ENCODE measurements around the gene SUSD4. TPM values are rescaled to one million over a fixed set of nuclear protein-coding genes. Genes with fewer than 3 reads are reported as not detected.

SUSD4 gene
- total and polyA plus RNA-seq, 2 of the 8 experiments (the other 6 are each of a cell fraction or from before 2014, with no cell fraction given): 3.9 to 5.2 TPM

DNA sequence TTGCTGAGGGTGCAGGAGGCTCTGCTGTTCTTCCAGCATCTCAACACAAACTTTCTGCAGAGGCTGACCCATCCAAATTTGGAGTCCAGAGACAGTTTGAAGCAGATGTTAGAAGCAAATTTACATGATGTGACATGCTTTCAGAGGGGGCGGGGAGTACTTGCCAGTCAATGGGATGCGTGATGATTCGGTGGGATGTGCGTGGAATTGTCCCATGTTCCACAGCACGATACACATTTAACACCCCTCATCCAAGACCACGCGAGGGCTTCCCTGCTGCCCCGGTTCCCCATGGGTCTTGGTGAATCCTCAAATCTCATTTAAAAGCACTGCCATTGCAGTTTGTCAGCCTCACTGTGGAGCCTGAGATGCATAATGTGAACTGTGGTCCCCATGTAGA, 142.3 kb downstream of the SUSD4 start:
- H3K4me2 ChIP-seq (ENCODE audit: insufficient read depth in 1 of 2, low read depth in 2 of 2, low read length in 2 of 2): no peak overlapping the region
- no peak overlapping the region for H2AK5ac ChIP-seq (ENCODE audit: low read depth, low read length)
- H2BK120ac ChIP-seq (replicated peaks; ENCODE audit: low read depth, low read length): no peak overlapping the region
- no peak overlapping the region for H3K4ac ChIP-seq (replicated peaks; ENCODE audit: insufficient read length, low read depth, low read length)
- no peak overlapping the region for H4K91ac ChIP-seq (replicated peaks; ENCODE audit: insufficient read length, low read length)
- H2BK15ac ChIP-seq (ENCODE audit: low read length): no peak overlapping the region
- H4K8ac ChIP-seq (ENCODE audit: extremely low read depth, insufficient read depth, low read length): no peak overlapping the region
- no peaks in the 10 kb centered on the region for H3K79me1 ChIP-seq (ENCODE audit: low read depth, low read length)
- TF ChIP-seq GABPA (IDR thresholded peaks at IDR 0.05; ENCODE audit: borderline replicate concordance, insufficient read depth, low read length) (no peak), ZNF274 (IDR thresholded peaks at IDR 0.05; ENCODE audit: borderline replicate concordance, extremely low read depth, low read length) (no peak), BACH1 (IDR thresholded peaks at IDR 0.05; ENCODE audit: low read length) (no peak)
- TF ChIP-seq, protein P1, sequence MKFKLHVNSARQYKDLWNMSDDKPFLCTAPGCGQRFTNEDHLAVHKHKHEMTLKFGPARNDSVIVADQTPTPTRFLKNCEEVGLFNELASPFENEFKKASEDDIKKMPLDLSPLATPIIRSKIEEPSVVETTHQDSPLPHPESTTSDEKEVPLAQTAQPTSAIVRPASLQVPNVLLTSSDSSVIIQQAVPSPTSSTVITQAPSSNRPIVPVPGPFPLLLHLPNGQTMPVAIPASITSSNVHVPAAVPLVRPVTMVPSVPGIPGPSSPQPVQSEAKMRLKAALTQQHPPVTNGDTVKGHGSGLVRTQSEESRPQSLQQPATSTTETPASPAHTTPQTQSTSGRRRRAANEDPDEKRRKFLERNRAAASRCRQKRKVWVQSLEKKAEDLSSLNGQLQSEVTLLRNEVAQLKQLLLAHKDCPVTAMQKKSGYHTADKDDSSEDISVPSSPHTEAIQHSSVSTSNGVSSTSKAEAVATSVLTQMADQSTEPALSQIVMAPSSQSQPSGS (IDR thresholded peaks at IDR 0.05; ENCODE audit: low read length): no peak
- peaks cover 12 to 13% of the 10 kb centered on the region in 2 experiments; a peak in 2 of 4 replicates for H3K9me3 ChIP-seq (ENCODE audit: insufficient read depth in 2 of 2, low read depth in 1 of 2, low read length in 1 of 2)
- ChIA-PET POLR2A (ENCODE audit: partially characterized antibody) (no interaction called here), CTCF (ENCODE audit: partially characterized antibody) (no interaction called here)
- no peaks in the 10 kb centered on the region for H3K4me1 ChIP-seq (replicated peaks in 1 of 4; ENCODE audit: control insufficient read depth in 3 of 4, insufficient read depth in 4 of 4, low read length in 3 of 4)
- no peak overlapping the region for H3K56ac ChIP-seq (replicated peaks; ENCODE audit: insufficient read length, low read depth, low read length)
- H3K79me2 ChIP-seq (ENCODE audit: control insufficient read depth in 1 of 2, insufficient read depth in 2 of 2, low read length in 2 of 2): no peaks in the 10 kb centered on the region
- no peak overlapping the region for H2BK20ac ChIP-seq (ENCODE audit: low read length)
- H2BK12ac ChIP-seq (ENCODE audit: low read depth, low read length): no peak overlapping the region
- H3K27me3 ChIP-seq (replicated peaks in 1 of 4; ENCODE audit: control insufficient read depth in 3 of 4, extremely low read depth in 1 of 4, insufficient read depth in 3 of 4, low read length in 3 of 4): no peaks in the 10 kb centered on the region
- WGBS, 2 experiments (ENCODE audit: extremely low coverage in 1 of 2, insufficient coverage in 1 of 2, insufficient read length in 1 of 2, insufficient replicate concordance in 2 of 2, low coverage in 1 of 2, low lambda C conversion rate in 2 of 2, missing lambda C conversion rate in 1 of 2): 89% methylated on average over 8 of the region's 8 CpGs; no CpG with 5 or more reads in 1 of the 2 experiments
- H3K23me2 ChIP-seq (ENCODE audit: low read depth, low read length): no peaks in the 10 kb centered on the region
- FAIRE-seq (no peak), DNase-seq (ENCODE audit: low read depth in 1 of 2, low spot score in 2 of 2) (no peak)
- no peak overlapping the region for H3K4me3 ChIP-seq (ENCODE audit: extremely low read depth in 1 of 4, insufficient read depth in 2 of 4, low read depth in 3 of 4, low read length in 4 of 4)
- H3K36me3 ChIP-seq (ENCODE audit: control insufficient read depth in 2 of 4, insufficient read depth in 4 of 4, low read length in 3 of 4): no peaks in the 10 kb centered on the region
- H3K23ac ChIP-seq (ENCODE audit: insufficient read length): no peak overlapping the region
- H2AFZ ChIP-seq (ENCODE audit: low read length): no peak overlapping the region
- no peak overlapping the region for H2BK5ac ChIP-seq (ENCODE audit: low read depth, low read length)
- H3K27ac ChIP-seq (ENCODE audit: low read depth, low read length): no peak overlapping the region
- H3K14ac ChIP-seq (ENCODE audit: insufficient read length): no peak overlapping the region
- no peak overlapping the region for H3K9ac ChIP-seq (replicated peaks in 1 of 4; ENCODE audit: extremely low read depth in 1 of 4, low read depth in 3 of 4, low read length in 3 of 4)
- H4K20me1 ChIP-seq (replicated peaks in 1 of 2; ENCODE audit: control insufficient read depth in 1 of 2, insufficient read depth in 2 of 2, low read length in 2 of 2): no peaks in the 10 kb centered on the region
- H4K5ac ChIP-seq (ENCODE audit: insufficient read length, low read depth, low read length): no peak overlapping the region
- no peak overlapping the region for H3K18ac ChIP-seq (ENCODE audit: extremely low read depth, low read length)

Data from H1 (cell line).